Measurements from ENCODE around the gene IKZF1.

Gene IKZF1

DNA sequence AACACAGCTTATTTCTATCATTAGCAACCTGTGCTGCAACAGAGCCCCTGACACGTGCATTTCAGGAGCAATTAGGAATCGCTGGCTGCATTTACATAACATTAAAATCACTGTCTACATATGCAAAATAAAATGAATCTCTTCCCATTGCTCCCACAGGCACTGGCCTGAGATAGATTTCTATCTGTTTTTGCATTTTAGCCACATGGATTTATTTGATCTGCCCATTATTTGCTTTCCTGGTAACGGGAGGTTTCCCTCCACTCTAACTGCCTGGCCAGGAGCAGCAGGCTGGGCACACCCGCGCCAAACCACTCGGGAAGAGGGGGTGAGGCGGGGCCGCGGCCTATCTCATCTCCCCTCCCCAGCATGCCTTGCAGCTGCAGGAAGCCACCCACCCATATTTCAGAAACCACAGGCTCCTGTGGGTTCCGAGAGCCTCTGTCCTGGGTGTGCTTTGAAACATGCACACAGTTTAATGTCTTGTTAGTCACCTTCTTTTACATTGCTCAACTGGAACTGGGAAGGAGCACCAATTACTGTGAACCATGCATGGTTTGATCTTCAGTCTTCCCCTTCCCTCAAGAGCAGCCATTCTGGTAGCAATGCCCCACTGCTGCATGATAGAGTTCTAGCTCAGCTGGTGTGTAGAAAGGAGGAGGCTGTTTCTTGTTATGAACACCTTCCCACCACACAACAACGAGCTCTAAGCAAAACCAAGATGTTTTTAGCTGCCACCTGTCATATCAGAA is 37.7 kb upstream of the IKZF1 start:
- Histone ChIP-seq H4K20me1 (ENCODE audit: control insufficient read depth, insufficient read depth, low read depth, low read length) (no peaks in the 10 kb centered on the region), H3F3A (ENCODE audit: control insufficient read depth, insufficient read depth) (peaks cover 50% of the 10 kb centered on the region), H3K4me3 (ENCODE audit: low read length) (peak overlapping the region; percentile 59), H3K9me2 (replicated peaks; ENCODE audit: control insufficient read depth, low read length) (no peaks in the 10 kb centered on the region), H3K4me1 (ENCODE audit: control insufficient read depth, low read length) (peaks cover 100% of the 10 kb centered on the region), H3K4me2 (ENCODE audit: low read length) (peak overlapping the region; percentile 79), H3K36me3 (ENCODE audit: control insufficient read depth, low read length) (no peaks in the 10 kb centered on the region; the same call in 1 of the 2 replicates), H3K27me3 (ENCODE audit: control insufficient read depth, low read length) (no peaks in the 10 kb centered on the region), H3K9me3 (ENCODE audit: control insufficient read depth, insufficient read depth, low read length) (no peaks in the 10 kb centered on the region), H3K79me2 (ENCODE audit: control insufficient read depth, low read length) (no peaks in the 10 kb centered on the region), H3K27ac (ENCODE audit: low read depth, low read length) (peak overlapping the region; percentile 91)
- TF ChIP-seq EZH2phosphoT487 (IDR thresholded peaks at IDR 0.05; ENCODE audit: borderline replicate concordance, low read length): no peak
- TF ChIP-seq, protein P1, sequence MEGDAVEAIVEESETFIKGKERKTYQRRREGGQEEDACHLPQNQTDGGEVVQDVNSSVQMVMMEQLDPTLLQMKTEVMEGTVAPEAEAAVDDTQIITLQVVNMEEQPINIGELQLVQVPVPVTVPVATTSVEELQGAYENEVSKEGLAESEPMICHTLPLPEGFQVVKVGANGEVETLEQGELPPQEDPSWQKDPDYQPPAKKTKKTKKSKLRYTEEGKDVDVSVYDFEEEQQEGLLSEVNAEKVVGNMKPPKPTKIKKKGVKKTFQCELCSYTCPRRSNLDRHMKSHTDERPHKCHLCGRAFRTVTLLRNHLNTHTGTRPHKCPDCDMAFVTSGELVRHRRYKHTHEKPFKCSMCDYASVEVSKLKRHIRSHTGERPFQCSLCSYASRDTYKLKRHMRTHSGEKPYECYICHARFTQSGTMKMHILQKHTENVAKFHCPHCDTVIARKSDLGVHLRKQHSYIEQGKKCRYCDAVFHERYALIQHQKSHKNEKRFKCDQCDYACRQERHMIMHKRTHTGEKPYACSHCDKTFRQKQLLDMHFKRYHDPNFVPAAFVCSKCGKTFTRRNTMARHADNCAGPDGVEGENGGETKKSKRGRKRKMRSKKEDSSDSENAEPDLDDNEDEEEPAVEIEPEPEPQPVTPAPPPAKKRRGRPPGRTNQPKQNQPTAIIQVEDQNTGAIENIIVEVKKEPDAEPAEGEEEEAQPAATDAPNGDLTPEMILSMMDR (IDR thresholded peaks at IDR 0.05; ENCODE audit: low read depth, low read length, poor library complexity, severe bottlenecking): no peak

DNA sequence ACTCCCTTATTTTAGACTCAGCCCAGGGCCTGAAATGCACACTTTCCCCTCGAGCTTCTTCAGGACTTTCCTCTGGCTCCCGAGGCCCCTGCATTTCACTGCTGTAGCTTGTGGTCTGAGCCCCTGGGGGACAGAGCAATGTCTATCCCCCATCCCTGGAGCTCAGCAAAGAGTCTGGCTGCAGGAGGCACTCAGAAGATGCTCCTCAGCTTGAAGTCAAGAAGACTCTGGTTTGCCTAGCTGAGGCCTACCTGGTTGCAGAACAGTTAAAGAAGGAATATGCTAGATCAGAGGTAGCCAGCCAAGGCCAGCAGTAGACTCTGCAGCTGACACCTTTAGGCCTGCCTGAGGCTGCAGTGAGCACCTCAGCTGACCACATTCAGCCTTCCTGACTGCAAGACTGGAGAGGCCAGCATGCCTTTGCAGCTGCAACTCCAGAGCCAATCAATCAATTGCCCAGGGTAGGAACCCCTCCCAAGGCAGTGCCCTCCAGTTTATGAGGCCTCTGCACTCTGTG is 36.9 kb upstream of the IKZF1 start:
- Histone ChIP-seq H3K36me3 (ENCODE audit: control insufficient read depth, low read length) (no peaks in the 10 kb centered on the region; the same call in 1 of the 2 replicates), H3K27me3 (ENCODE audit: control insufficient read depth, low read length) (no peaks in the 10 kb centered on the region), H4K20me1 (ENCODE audit: control insufficient read depth, insufficient read depth, low read depth, low read length) (no peaks in the 10 kb centered on the region), H3K4me1 (ENCODE audit: control insufficient read depth, low read length) (peaks cover 100% of the 10 kb centered on the region), H3K4me3 (ENCODE audit: low read length) (peak overlapping the region; percentile 59), H3K79me2 (ENCODE audit: control insufficient read depth, low read length) (no peaks in the 10 kb centered on the region), H3K4me2 (ENCODE audit: low read length) (peak overlapping the region; percentile 79), H3K9me3 (ENCODE audit: control insufficient read depth, insufficient read depth, low read length) (no peaks in the 10 kb centered on the region), H3K27ac (ENCODE audit: low read depth, low read length) (peak overlapping the region; percentile 91), H3K9me2 (replicated peaks; ENCODE audit: control insufficient read depth, low read length) (no peaks in the 10 kb centered on the region), H3F3A (ENCODE audit: control insufficient read depth, insufficient read depth) (peaks cover 50% of the 10 kb centered on the region)
- no peak for TF ChIP-seq EZH2phosphoT487 (IDR thresholded peaks at IDR 0.05; ENCODE audit: borderline replicate concordance, low read length)
- TF ChIP-seq, protein P1 (IDR thresholded peaks at IDR 0.05; ENCODE audit: low read depth, low read length, poor library complexity, severe bottlenecking): no peak

DNA sequence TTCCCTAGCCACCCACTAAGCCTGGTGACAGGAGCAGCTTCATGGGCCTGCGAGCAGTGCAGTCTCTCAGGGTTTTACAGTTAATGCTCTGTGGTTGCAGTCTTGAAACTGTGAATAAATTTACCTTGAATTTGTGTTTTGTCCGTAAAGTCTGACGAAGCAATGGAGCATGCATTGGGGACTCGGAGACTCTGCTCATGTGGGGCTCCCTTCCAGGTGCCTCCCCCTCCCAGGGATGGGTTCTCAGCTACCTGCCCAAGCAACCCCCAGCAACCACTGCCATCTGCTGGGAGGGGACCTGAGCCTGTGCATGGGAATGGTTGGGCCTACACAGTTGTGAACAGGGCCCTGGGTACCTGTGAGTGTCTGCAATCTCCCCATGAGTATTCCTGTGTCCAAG is 36.3 kb upstream of the IKZF1 start:
- TF ChIP-seq, protein P1 (IDR thresholded peaks at IDR 0.05; ENCODE audit: low read depth, low read length, poor library complexity, severe bottlenecking): peak; percentile 69
- TF ChIP-seq EZH2phosphoT487 (IDR thresholded peaks at IDR 0.05; ENCODE audit: borderline replicate concordance, low read length): no peak
- Histone ChIP-seq H3K36me3 (ENCODE audit: control insufficient read depth, low read length) (no peaks in the 10 kb centered on the region; the same call in 1 of the 2 replicates), H3F3A (ENCODE audit: control insufficient read depth, insufficient read depth) (peaks cover 55% of the 10 kb centered on the region), H3K9me2 (replicated peaks; ENCODE audit: control insufficient read depth, low read length) (no peaks in the 10 kb centered on the region), H3K79me2 (ENCODE audit: control insufficient read depth, low read length) (no peaks in the 10 kb centered on the region), H3K4me2 (ENCODE audit: low read length) (peak overlapping the region; percentile 79), H3K9me3 (ENCODE audit: control insufficient read depth, insufficient read depth, low read length) (no peaks in the 10 kb centered on the region), H3K4me3 (ENCODE audit: low read length) (peak overlapping the region; percentile 59), H3K4me1 (ENCODE audit: control insufficient read depth, low read length) (peaks cover 100% of the 10 kb centered on the region), H3K27me3 (ENCODE audit: control insufficient read depth, low read length) (no peaks in the 10 kb centered on the region), H3K27ac (ENCODE audit: low read depth, low read length) (peak overlapping the region; percentile 91), H4K20me1 (ENCODE audit: control insufficient read depth, insufficient read depth, low read depth, low read length) (no peaks in the 10 kb centered on the region)
